Body of pancreas (tissue), 4 donors: ENCODE measurements around the gene MRPL28.
"Not testable (repeated sequence)": the region's sequence is repeated elsewhere in the genome, so short reads cannot be mapped to it uniquely, and the experiment has no call there.

Experiments used
- POLR2A ChIP-seq, 3 donors: fragments of 450-650 bp; IDR thresholded peaks; one replicate each; pipeline ENCODE4 v1.6.1; 2016; ENCODE audit warnings: antibody characterized with exemption in 3 of 3, mild to moderate bottlenecking in 2 of 3
- TF ChIP-seq, protein P1 (sequence below), 7 experiments: fragments of 450-650 bp in 4 of 7; fragments of 200-600 bp in 3 of 7; sonication (generic) in 3 of 7; IDR thresholded peaks; one replicate each; pipeline ENCODE4 v1.5.1; 2016 to 2019; ENCODE audit warnings: antibody characterized with exemption in 7 of 7

DNA sequence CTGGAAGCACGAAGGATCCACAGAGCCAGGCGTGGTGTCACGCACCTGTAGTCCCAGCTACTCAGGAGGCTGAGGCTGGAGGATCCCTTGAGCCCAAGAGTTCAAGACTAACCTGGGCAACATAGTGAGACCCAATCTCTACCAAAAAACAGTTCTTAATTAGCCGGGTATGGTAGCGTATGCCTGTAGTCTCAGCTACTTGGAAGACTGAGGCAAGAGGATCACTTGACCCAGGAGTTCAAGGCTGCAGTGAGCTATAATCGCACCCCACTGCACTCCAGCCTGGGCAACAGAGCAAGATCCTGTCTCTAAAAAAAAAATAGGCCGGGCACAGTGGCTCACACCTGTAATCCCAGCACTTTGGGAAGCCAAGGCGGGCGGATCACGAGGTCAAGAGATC lies 21.8 kb downstream of the MRPL28 start:
- not testable (repeated sequence) for TF ChIP-seq POLR2A (IDR thresholded peaks at IDR 0.05)
- TF ChIP-seq, protein P1, sequence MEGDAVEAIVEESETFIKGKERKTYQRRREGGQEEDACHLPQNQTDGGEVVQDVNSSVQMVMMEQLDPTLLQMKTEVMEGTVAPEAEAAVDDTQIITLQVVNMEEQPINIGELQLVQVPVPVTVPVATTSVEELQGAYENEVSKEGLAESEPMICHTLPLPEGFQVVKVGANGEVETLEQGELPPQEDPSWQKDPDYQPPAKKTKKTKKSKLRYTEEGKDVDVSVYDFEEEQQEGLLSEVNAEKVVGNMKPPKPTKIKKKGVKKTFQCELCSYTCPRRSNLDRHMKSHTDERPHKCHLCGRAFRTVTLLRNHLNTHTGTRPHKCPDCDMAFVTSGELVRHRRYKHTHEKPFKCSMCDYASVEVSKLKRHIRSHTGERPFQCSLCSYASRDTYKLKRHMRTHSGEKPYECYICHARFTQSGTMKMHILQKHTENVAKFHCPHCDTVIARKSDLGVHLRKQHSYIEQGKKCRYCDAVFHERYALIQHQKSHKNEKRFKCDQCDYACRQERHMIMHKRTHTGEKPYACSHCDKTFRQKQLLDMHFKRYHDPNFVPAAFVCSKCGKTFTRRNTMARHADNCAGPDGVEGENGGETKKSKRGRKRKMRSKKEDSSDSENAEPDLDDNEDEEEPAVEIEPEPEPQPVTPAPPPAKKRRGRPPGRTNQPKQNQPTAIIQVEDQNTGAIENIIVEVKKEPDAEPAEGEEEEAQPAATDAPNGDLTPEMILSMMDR (IDR thresholded peaks at IDR 0.05): not testable (repeated sequence)
